ENCODE results near the gene MRTFA.

The MRTFA gene

GRCh38 chr22:40609216-40609615, 27.3 kb downstream of the MRTFA start:
- Histone ChIP-seq H3K27ac (no peak overlapping the region), H3K9me3 (ENCODE audit: control insufficient read depth, low read length) (no peaks in the 10 kb centered on the region)

GRCh38 chr22:40607506-40607905, 29.0 kb downstream of the MRTFA start:
- H3K4me2 ChIP-seq (ENCODE audit: low read length), result no peak overlapping the region
- no peak overlapping the region for H3K27ac ChIP-seq
- no peak for TF ChIP-seq CTCF (IDR thresholded peaks at IDR 0.05)
- H3K79me2 ChIP-seq, result no peaks in the 10 kb centered on the region
- no peaks in the 10 kb centered on the region for H3K36me3 ChIP-seq (ENCODE audit: control insufficient read depth, insufficient read depth, low read length)
- no peak overlapping the region for H3K9ac ChIP-seq
- no peaks in the 10 kb centered on the region for H3K27me3 ChIP-seq (ENCODE audit: control insufficient read depth, insufficient read depth, low read length)
- peaks cover 15% of the 10 kb centered on the region for H3K4me1 ChIP-seq
- H2AFZ ChIP-seq, result no peak overlapping the region
- no peaks in the 10 kb centered on the region for H3K9me3 ChIP-seq (ENCODE audit: control insufficient read depth, low read length)
- H3K4me3 ChIP-seq (ENCODE audit: low read depth, low read length), result no peak overlapping the region

More at GRCh38 chr22:40609216-40609615, 27.3 kb downstream of the MRTFA start:
- no peaks in the 10 kb centered on the region for H3K27me3 ChIP-seq (ENCODE audit: control insufficient read depth, insufficient read depth, low read length)
- no peak for TF ChIP-seq CTCF (IDR thresholded peaks at IDR 0.05)
- no peaks in the 10 kb centered on the region for H3K36me3 ChIP-seq (ENCODE audit: control insufficient read depth, insufficient read depth, low read length)
- no peak overlapping the region for H3K4me2 ChIP-seq (ENCODE audit: low read length)
- H3K4me3 ChIP-seq (ENCODE audit: low read depth, low read length), result no peak overlapping the region
- H3K4me1 ChIP-seq, result peaks cover 12% of the 10 kb centered on the region
- H2AFZ ChIP-seq, result no peak overlapping the region
- H3K79me2 ChIP-seq, result no peaks in the 10 kb centered on the region
- no peak overlapping the region for H3K9ac ChIP-seq

- H3K27me3 ChIP-seq (ENCODE audit: control insufficient read depth, insufficient read depth, low read length), result no peaks in the 10 kb centered on the region
- no peaks in the 10 kb centered on the region for H3K79me2 ChIP-seq
- no peaks in the 10 kb centered on the region for H3K36me3 ChIP-seq (ENCODE audit: control insufficient read depth, insufficient read depth, low read length)
- peaks cover 15% of the 10 kb centered on the region for H3K4me1 ChIP-seq
- no peak for TF ChIP-seq CTCF (IDR thresholded peaks at IDR 0.05)
- no peak overlapping the region for H2AFZ ChIP-seq
- H3K9me3 ChIP-seq (ENCODE audit: control insufficient read depth, low read length), result no peaks in the 10 kb centered on the region
- H3K4me3 ChIP-seq (ENCODE audit: low read depth, low read length), result no peak overlapping the region
- no peak overlapping the region for H3K27ac ChIP-seq
- no peak overlapping the region for H3K9ac ChIP-seq
- no peak overlapping the region for H3K4me2 ChIP-seq (ENCODE audit: low read length)
Measured at GRCh38 chr22:40606306-40606705, 30.2 kb downstream of the MRTFA start.

- H3K4me1 ChIP-seq, result peaks cover 15% of the 10 kb centered on the region
- no peaks in the 10 kb centered on the region for H3K27me3 ChIP-seq (ENCODE audit: control insufficient read depth, insufficient read depth, low read length)
- H3K79me2 ChIP-seq, result no peaks in the 10 kb centered on the region
- TF ChIP-seq CTCF (IDR thresholded peaks at IDR 0.05), result no peak
- H3K27ac ChIP-seq, result no peak overlapping the region
- peak overlapping the region; percentile 30 for H3K4me2 ChIP-seq (ENCODE audit: low read length)
- H2AFZ ChIP-seq, result no peak overlapping the region
- H3K4me3 ChIP-seq (ENCODE audit: low read depth, low read length), result no peak overlapping the region
- H3K9ac ChIP-seq, result no peak overlapping the region
- no peaks in the 10 kb centered on the region for H3K9me3 ChIP-seq (ENCODE audit: control insufficient read depth, low read length)
- H3K36me3 ChIP-seq (ENCODE audit: control insufficient read depth, insufficient read depth, low read length), result no peaks in the 10 kb centered on the region
Measured at GRCh38 chr22:40605761-40606160, 30.8 kb downstream of the MRTFA start.

GRCh38 chr22:40603088-40603605, 33.4 kb downstream of the MRTFA start:
- Histone ChIP-seq H3K4me3 (ENCODE audit: low read depth, low read length) (no peak overlapping the region), H3K4me2 (ENCODE audit: low read length) (peak overlapping the region; percentile 19), H3K9ac (no peak overlapping the region), H3K36me3 (ENCODE audit: control insufficient read depth, insufficient read depth, low read length) (no peaks in the 10 kb centered on the region), H3K27me3 (ENCODE audit: control insufficient read depth, insufficient read depth, low read length) (no peaks in the 10 kb centered on the region), H3K27ac (no peak overlapping the region), H3K9me3 (ENCODE audit: control insufficient read depth, low read length) (no peaks in the 10 kb centered on the region), H3K79me2 (no peaks in the 10 kb centered on the region), H2AFZ (no peak overlapping the region), H3K4me1 (peaks cover 15% of the 10 kb centered on the region)
- TF ChIP-seq CTCF (IDR thresholded peaks at IDR 0.05), result no peak

Data from parathyroid adenoma (tissue), 2 donors.